ENCODE results near the gene ETS1. TPM values are rescaled to one million over a fixed set of nuclear protein-coding genes. Genes with fewer than 3 reads are reported as not detected.

ETS1 gene
- total RNA-seq, 1 experiment from 2014 or later, result 29.9 TPM

GRCh38 chr11:128521682-128522054 lies 65.7 kb downstream of the ETS1 start:
- no peaks in the 10 kb centered on the region for H3K36me3 Mint-ChIP-seq (ENCODE audit: insufficient read depth in 1 of 3, low read depth in 3 of 3)
- no peaks in the 10 kb centered on the region for H3K9me3 ChIP-seq (ENCODE audit: control insufficient read depth, low read depth, low read length)
- H3K27ac ChIP-seq (ENCODE audit: insufficient read length, low read depth, low read length), result no peak overlapping the region
- peaks cover 2% of the 10 kb centered on the region; the same call in 1 of the 2 replicates for H3K4me1 ChIP-seq (ENCODE audit: insufficient read depth, low read length)
- no peak overlapping the region for H3K18ac ChIP-seq (ENCODE audit: insufficient read length, low read depth, low read length)
- no peak overlapping the region for H2BK5ac ChIP-seq (ENCODE audit: insufficient read length, low read length)
- TF ChIP-seq, protein P1, sequence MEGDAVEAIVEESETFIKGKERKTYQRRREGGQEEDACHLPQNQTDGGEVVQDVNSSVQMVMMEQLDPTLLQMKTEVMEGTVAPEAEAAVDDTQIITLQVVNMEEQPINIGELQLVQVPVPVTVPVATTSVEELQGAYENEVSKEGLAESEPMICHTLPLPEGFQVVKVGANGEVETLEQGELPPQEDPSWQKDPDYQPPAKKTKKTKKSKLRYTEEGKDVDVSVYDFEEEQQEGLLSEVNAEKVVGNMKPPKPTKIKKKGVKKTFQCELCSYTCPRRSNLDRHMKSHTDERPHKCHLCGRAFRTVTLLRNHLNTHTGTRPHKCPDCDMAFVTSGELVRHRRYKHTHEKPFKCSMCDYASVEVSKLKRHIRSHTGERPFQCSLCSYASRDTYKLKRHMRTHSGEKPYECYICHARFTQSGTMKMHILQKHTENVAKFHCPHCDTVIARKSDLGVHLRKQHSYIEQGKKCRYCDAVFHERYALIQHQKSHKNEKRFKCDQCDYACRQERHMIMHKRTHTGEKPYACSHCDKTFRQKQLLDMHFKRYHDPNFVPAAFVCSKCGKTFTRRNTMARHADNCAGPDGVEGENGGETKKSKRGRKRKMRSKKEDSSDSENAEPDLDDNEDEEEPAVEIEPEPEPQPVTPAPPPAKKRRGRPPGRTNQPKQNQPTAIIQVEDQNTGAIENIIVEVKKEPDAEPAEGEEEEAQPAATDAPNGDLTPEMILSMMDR (conservative IDR thresholded peaks at IDR 0.05), result no peak
- no peak overlapping the region for H4K5ac ChIP-seq (ENCODE audit: insufficient read length, low read depth, low read length)
- no peak overlapping the region for H2AFZ ChIP-seq (ENCODE audit: low read length)
- no peak overlapping the region for H4K91ac ChIP-seq (ENCODE audit: insufficient read length, low read depth, low read length)
- H3K23me2 ChIP-seq (ENCODE audit: insufficient read length, low read depth, low read length, poor library complexity, severe bottlenecking), result peaks cover 9% of the 10 kb centered on the region
- H3K79me2 ChIP-seq (ENCODE audit: insufficient read depth, low read length), result peaks cover 2% of the 10 kb centered on the region; the same call in 1 of the 2 replicates
- peak overlapping the region; percentile 74 to 86 for H3K4me3 Mint-ChIP-seq
- H2BK20ac ChIP-seq (ENCODE audit: low read depth, low read length, poor library complexity, severe bottlenecking), result no peak overlapping the region
- peaks cover 4% of the 10 kb centered on the region for H3K79me1 ChIP-seq (ENCODE audit: insufficient read depth, low read depth, low read length, poor library complexity, severe bottlenecking)
- no peak overlapping the region for H4K8ac ChIP-seq (replicated peaks; ENCODE audit: insufficient read length, low read depth, low read length)
- no peak overlapping the region for H2AK5ac ChIP-seq (ENCODE audit: insufficient read length, low read length)
- peak overlapping the region; percentile 74 for H3K4me2 ChIP-seq (ENCODE audit: insufficient read depth, insufficient read length, low read length)
- H3K27me3 Mint-ChIP-seq (ENCODE audit: low read depth), result peaks cover 18% of the 10 kb centered on the region
- H3K27me3 ChIP-seq (ENCODE audit: insufficient read depth, low read length), result peaks cover 3% of the 10 kb centered on the region; the same call in 1 of the 2 replicates
- no peak overlapping the region for H3T11ph ChIP-seq (ENCODE audit: low read length)
- H4K20me1 ChIP-seq (ENCODE audit: control insufficient read depth, insufficient read depth, insufficient read length), result no peaks in the 10 kb centered on the region
- WGBS (ENCODE audit: extremely low coverage, insufficient read length, low lambda C conversion rate), result no CpG with 5 or more reads among the region's 19 CpGs
- no peak overlapping the region for H3K27ac Mint-ChIP-seq
- H3K14ac ChIP-seq (ENCODE audit: insufficient read depth, low read length), result no peak overlapping the region; the same call in 1 of the 2 replicates
- H3K4ac ChIP-seq (ENCODE audit: low read depth, low read length), result no peak overlapping the region
- H3K4me1 Mint-ChIP-seq, result peaks cover 48 to 51% of the 10 kb centered on the region in 2 experiments
- no peak overlapping the region for H2BK12ac ChIP-seq (ENCODE audit: insufficient read length, low read depth, low read length)
- H3K56ac ChIP-seq (ENCODE audit: insufficient read length, low read depth, low read length), result no peak overlapping the region
- H2BK15ac ChIP-seq (ENCODE audit: low read depth, low read length), result no peak overlapping the region
- DNase-seq, result no peak
- no peak overlapping the region for H2BK120ac ChIP-seq (ENCODE audit: low read depth, low read length, poor library complexity, severe bottlenecking)
- no peaks in the 10 kb centered on the region for H3K9me3 Mint-ChIP-seq
- peak overlapping the region; percentile 25 for H3K9ac ChIP-seq (ENCODE audit: extremely low read depth, insufficient read length, low read length)
- no peak overlapping the region for H3K23ac ChIP-seq (ENCODE audit: insufficient read length, low read depth, low read length)

Measured in H9 (cell line).